Fibroblast of skin of right biceps (primary cell): ENCODE data around the gene STX18.
"Not testable (repeated sequence)": the region's sequence is repeated elsewhere in the genome, so short reads cannot be mapped to it uniquely, and the experiment has no call there.

ENCODE experiments used
- DNase-seq: peaks from one replicate; pipeline ENCODE4 v3.0.0-alpha.2; 2013

Gene STX18

GRCh38 chr4:4477391-4477790, 64.5 kb downstream of the STX18 start:
- peak; percentile 21 for DNase-seq

GRCh38 chr4:4474476-4474875, 67.4 kb downstream of the STX18 start:
- no peak for DNase-seq

- DNase-seq = no peak
These were observed 69.4 kb downstream of the STX18 start for GRCh38 chr4:4472344-4472958.

GRCh38 chr4:4471195-4471594, 70.7 kb downstream of the STX18 start:
- DNase-seq = no peak

GRCh38 chr4:4470208-4470607, 71.6 kb downstream of the STX18 start:
- no peak for DNase-seq

GRCh38 chr4:4465238-4465637, 76.6 kb downstream of the STX18 start:
- not testable (repeated sequence) for DNase-seq

GRCh38 chr4:4462970-4463369, 78.9 kb downstream of the STX18 start:
- no peak for DNase-seq

- no peak for DNase-seq
These were observed 80.0 kb downstream of the STX18 start for GRCh38 chr4:4461850-4462249.

- DNase-seq = no peak
These were observed 80.7 kb downstream of the STX18 start for GRCh38 chr4:4461178-4461577.

- no peak for DNase-seq
These were observed 81.1 kb downstream of the STX18 start for GRCh38 chr4:4460759-4461158.

GRCh38 chr4:4459181-4459580, 82.7 kb downstream of the STX18 start:
- no peak for DNase-seq

GRCh38 chr4:4457803-4458553, 83.9 kb downstream of the STX18 start:
- peak; percentile 83 for DNase-seq

GRCh38 chr4:4456816-4457578, 84.9 kb downstream of the STX18 start:
- no peak for DNase-seq

- DNase-seq = peak; percentile 45
These were observed 85.5 kb downstream of the STX18 start for GRCh38 chr4:4456351-4456750.

- no peak for DNase-seq
These were observed 86.5 kb downstream of the STX18 start for GRCh38 chr4:4455210-4455865.

- DNase-seq = peak; percentile 43
These were observed 95.4 kb downstream of the STX18 start for GRCh38 chr4:4446434-4446833.

GRCh38 chr4:4443821-4444220, 98.0 kb downstream of the STX18 start:
- DNase-seq = peak; percentile 82

GRCh38 chr4:4440333-4441061, 101.4 kb downstream of the STX18 start:
- no peak for DNase-seq

- no peak for DNase-seq
These were observed 102.1 kb downstream of the STX18 start for GRCh38 chr4:4439782-4440181.

GRCh38 chr4:4438891-4439290, 103.0 kb downstream of the STX18 start:
- no peak for DNase-seq

GRCh38 chr4:4437798-4438470, 103.9 kb downstream of the STX18 start:
- DNase-seq = no peak

GRCh38 chr4:4436244-4436823, 105.5 kb downstream of the STX18 start:
- no peak for DNase-seq
